Fibroblast of mammary gland (primary cell): ENCODE measurements around the gene MAST3.

Source experiments
- DNase-seq: peaks from one replicate; pipeline ENCODE4 v3.0.0-alpha.2; 2010; ENCODE audit warnings: low read depth
- H3K4me3 ChIP-seq: 2 replicates; pipeline ENCODE4 v1.5.1; 2011; ENCODE audit warnings: low read depth, mild to moderate bottlenecking, low read length, moderate library complexity; ENCODE audit not compliant: control insufficient read depth
- CTCF ChIP-seq: conservative IDR thresholded peaks from 2 replicates; pipeline ENCODE4 v1.5.1; 2011; ENCODE audit warnings: low read depth, low read length, inconsistent platforms; ENCODE audit not compliant: control insufficient read depth, insufficient read depth

MAST3 gene

GRCh38 chr19:18168673-18169381 is 71.2 kb downstream of the MAST3 start:
- H3K4me3 ChIP-seq: no peak overlapping the region
- DNase-seq: no peak
- TF ChIP-seq CTCF: no peak

- DNase-seq: peak; percentile 26
- TF ChIP-seq CTCF: no peak
- H3K4me3 ChIP-seq: no peak overlapping the region
Measured at GRCh38 chr19:18170714-18171255, 73.2 kb downstream of the MAST3 start.

- no peak for TF ChIP-seq CTCF
- no peak overlapping the region for H3K4me3 ChIP-seq
- no peak for DNase-seq
Measured at GRCh38 chr19:18171605-18172327, 74.2 kb downstream of the MAST3 start.

- no peak overlapping the region for H3K4me3 ChIP-seq
- no peak for DNase-seq
- no peak for TF ChIP-seq CTCF
Measured at GRCh38 chr19:18172331-18173053, 74.9 kb downstream of the MAST3 start.

GRCh38 chr19:18173054-18173571 is 75.5 kb downstream of the MAST3 start:
- peak overlapping the region; percentile 56 for H3K4me3 ChIP-seq
- DNase-seq: peak; percentile 71
- no peak for TF ChIP-seq CTCF

GRCh38 chr19:18173572-18174288 is 76.2 kb downstream of the MAST3 start, which contains the start of gene IFI30:
IFI30 (plus strand) TSS chr19:18173813; CDS start chr19:18173842, 29 bp downstream.
- DNase-seq: peak; percentile 25
- TF ChIP-seq CTCF: no peak
- H3K4me3 ChIP-seq: peak within 1 kb of the TSS; percentile 56
